Measurements from ENCODE around the gene ARL3.
A peak's percentile ranks its signal among the peaks of the same experiment; 100 is the strongest.

DNA sequence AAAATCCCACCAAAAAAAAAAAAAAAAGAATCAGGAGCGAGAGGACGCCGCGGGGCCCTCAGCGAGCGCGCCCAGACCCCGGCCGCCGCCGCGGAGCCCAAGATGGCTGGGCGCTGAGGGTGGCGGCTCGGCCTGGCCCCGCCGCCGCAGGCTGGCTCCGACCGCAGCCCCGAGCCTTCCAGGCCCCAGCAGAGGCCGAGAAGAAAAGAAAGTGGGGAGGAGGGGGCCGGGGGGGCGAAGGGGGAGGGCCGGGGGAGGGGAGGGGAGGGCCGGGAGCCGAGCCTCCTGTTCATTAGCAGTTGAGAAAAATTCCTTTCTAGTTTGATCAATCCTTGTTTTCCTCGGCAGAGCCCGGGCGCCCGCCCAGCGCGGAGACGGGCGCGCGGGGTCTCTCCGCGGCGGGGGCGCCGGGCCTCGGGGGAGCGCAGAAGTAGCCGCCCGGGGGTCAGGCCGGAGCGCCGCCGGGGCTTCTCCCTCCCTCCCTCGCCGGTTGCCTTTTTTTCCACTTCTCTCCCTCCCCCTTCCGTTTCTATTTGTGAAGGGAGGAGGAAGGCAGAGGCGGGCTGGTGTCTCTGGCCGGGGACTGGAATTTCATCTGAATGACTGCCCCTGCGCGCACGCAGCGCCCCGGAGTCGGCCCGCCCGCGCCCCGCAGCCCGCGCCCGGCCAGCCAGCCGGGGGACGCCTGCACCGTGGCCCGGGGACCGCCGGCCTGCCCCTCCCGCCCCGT lies 70.7 kb downstream of the ARL3 start:
- TF ChIP-seq, protein P1, sequence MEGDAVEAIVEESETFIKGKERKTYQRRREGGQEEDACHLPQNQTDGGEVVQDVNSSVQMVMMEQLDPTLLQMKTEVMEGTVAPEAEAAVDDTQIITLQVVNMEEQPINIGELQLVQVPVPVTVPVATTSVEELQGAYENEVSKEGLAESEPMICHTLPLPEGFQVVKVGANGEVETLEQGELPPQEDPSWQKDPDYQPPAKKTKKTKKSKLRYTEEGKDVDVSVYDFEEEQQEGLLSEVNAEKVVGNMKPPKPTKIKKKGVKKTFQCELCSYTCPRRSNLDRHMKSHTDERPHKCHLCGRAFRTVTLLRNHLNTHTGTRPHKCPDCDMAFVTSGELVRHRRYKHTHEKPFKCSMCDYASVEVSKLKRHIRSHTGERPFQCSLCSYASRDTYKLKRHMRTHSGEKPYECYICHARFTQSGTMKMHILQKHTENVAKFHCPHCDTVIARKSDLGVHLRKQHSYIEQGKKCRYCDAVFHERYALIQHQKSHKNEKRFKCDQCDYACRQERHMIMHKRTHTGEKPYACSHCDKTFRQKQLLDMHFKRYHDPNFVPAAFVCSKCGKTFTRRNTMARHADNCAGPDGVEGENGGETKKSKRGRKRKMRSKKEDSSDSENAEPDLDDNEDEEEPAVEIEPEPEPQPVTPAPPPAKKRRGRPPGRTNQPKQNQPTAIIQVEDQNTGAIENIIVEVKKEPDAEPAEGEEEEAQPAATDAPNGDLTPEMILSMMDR (IDR thresholded peaks at IDR 0.05) = no peak
- peak; percentile 63 to 88 (median 68) for TF ChIP-seq POLR2A (IDR thresholded peaks at IDR 0.05)

All from body of pancreas (tissue), 4 donors.